HepG2 (cell line): ENCODE results near the gene TOE1. TPM values are rescaled to one million over a fixed set of nuclear protein-coding genes. Genes with fewer than 3 reads are reported as not detected.
A peak's percentile ranks its signal among the peaks of the same experiment; 100 is the strongest.

Experiments used
- FOSL1 ChIP-seq: sonication (generic); formaldehyde crosslinking; IDR thresholded peaks from 2 replicates; pipeline ENCODE4 v1.9.0; 2021; ENCODE audit warnings: missing genetic modification reagents, borderline replicate concordance
- HNRNPH1 ChIP-seq: fragments of 200-400 bp; formaldehyde crosslinking; optimal IDR thresholded peaks from 2 replicates; pipeline ENCODE3; 2017; ENCODE audit warnings: mild to moderate bottlenecking, low read depth, low read length
- KAT7 ChIP-seq: IDR thresholded peaks from 2 replicates; pipeline ENCODE4 v1.6.1; 2018; ENCODE audit warnings: borderline replicate concordance, missing compliant biosample characterization
- KDM5B ChIP-seq: sonication (generic); formaldehyde crosslinking; IDR thresholded peaks from 2 replicates; pipeline ENCODE4 v1.4.0; 2020; ENCODE audit warnings: missing genetic modification reagents, mild to moderate bottlenecking, borderline replicate concordance
- RFXANK ChIP-seq: IDR thresholded peaks from 2 replicates; pipeline ENCODE4 v1.6.1; 2016
- SIN3A ChIP-seq: IDR thresholded peaks from 2 replicates; pipeline ENCODE4 v1.6.1; 2011; ENCODE audit warnings: low read depth, mild to moderate bottlenecking, control low read depth, low read length, borderline replicate concordance
- SMC3 ChIP-seq: IDR thresholded peaks from 2 replicates; pipeline ENCODE4 v1.6.1; 2011; ENCODE audit warnings: low read length, improper control_type of control experiment
- TBL1XR1 ChIP-seq: fragments of 150-350 bp; IDR thresholded peaks from 2 replicates; pipeline ENCODE4 v1.6.1; 2014; ENCODE audit warnings: borderline replicate concordance, low read length; ENCODE audit not compliant: partially characterized antibody
- TCF7 ChIP-seq: sonication (generic); IDR thresholded peaks from 2 replicates; pipeline ENCODE4 v1.6.1; 2016; ENCODE audit warnings: antibody characterized with exemption, low read depth
- ZFP1 ChIP-seq: IDR thresholded peaks from 2 replicates; pipeline ENCODE4 v1.6.1; 2016
- ZNF703 ChIP-seq: sonication (generic); formaldehyde crosslinking; IDR thresholded peaks from 2 replicates; pipeline ENCODE4 v1.5.1; 2020; ENCODE audit warnings: missing genetic modification reagents, mild to moderate bottlenecking, moderate library complexity, borderline replicate concordance
- polyA plus RNA-seq, 8 experiments: library from polyadenylated mRNA; depleted of rRNA in 3 of 8; stranded (reverse) in 7 of 8; unstranded in 1 of 8; fragments of >200 nt; fragmentation: Illumina TruSeq in 4 of 8; extraction: Trizol in 4 of 8; gene quantifications; 2 replicates each; pipeline versions ENCODE4 v1.2.1 to v1.2.3, GENCODE V29; 2011 to 2016; ENCODE audit warnings: low read depth in 4 of 8, missing spikeins in 1 of 8, mixed read lengths in 1 of 8; ENCODE audit not compliant: insufficient read depth in 1 of 8
- total RNA-seq, 5 experiments: library from RNA; depleted of rRNA; stranded (reverse); fragments of >200 nt; fragmentation: Illumina TruSeq; extraction: Trizol; gene quantifications; 2 replicates each; pipeline ENCODE4 v1.2.3, GENCODE V29; 2016; ENCODE audit warnings: low read depth in 1 of 5
- TF ChIP-seq, protein P1 (sequence below): sonication (generic); formaldehyde crosslinking; IDR thresholded peaks from 2 replicates; pipeline ENCODE4 v1.5.0; 2020; ENCODE audit warnings: missing genetic modification reagents, mild to moderate bottlenecking, borderline replicate concordance
- TF ChIP-seq, protein P2 (sequence below): sonication (generic); formaldehyde crosslinking; IDR thresholded peaks from 2 replicates; pipeline ENCODE4 v1.4.0; 2020; ENCODE audit warnings: missing genetic modification reagents, mild to moderate bottlenecking, borderline replicate concordance
- TF ChIP-seq, protein P3 (sequence below): sonication (generic); formaldehyde crosslinking; IDR thresholded peaks from 2 replicates; pipeline ENCODE4 v1.8.1; 2022; ENCODE audit warnings: mild to moderate bottlenecking, missing genetic modification reagents
- TF ChIP-seq, protein P4 (sequence below): sonication (generic); formaldehyde crosslinking; IDR thresholded peaks from 2 replicates; pipeline ENCODE4 v1.5.1; 2020; ENCODE audit warnings: missing genetic modification reagents, mild to moderate bottlenecking, borderline replicate concordance
- TF ChIP-seq, protein P5 (sequence below): sonication (generic); formaldehyde crosslinking; IDR thresholded peaks from 2 replicates; pipeline ENCODE4 v1.9.0; 2021; ENCODE audit warnings: missing genetic modification reagents, borderline replicate concordance

Gene TOE1
- total and polyA plus RNA-seq, 2 of the 13 experiments (the other 11 are each of a cell fraction or from before 2014, with no cell fraction given): 14.1 to 19.0 TPM

DNA sequence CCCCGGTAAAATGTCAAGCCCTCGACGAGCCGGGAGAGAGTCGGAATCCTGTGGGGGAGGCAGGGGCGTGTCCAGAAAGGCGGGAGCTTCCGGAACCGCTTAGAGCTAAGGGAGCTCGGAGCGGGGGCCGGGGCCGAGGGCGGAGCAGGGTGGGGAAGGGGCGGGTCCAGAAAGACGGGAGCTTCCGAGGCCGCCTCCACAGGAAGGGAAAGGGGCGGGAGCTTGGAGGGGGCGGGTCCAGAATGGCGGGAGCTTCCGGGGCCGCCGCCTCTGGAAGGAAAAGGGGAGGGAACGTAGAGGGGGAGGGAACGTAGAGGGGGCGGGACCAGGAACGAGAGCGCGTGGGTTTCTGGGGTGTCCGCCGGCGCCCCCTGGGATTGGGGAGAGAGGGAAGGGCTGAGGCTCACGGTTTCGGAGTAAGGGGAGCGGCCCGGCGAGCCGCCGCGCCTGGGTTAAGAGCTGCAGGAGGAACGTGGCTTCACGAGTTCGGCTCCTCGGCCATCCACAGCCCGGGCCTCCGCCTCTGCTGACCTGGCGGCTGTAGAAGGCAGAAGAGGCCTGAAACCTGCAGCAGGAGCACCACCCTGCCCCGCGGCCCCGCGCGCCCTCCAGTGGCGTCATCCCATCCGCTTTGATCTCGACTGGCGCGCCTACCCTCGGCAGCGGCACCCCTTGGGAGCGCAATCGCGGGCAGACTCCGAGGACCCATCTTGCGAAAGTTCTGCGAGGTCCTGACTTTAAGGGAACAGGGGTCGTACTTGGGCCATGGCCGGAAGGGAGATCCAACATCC is 36.3 kb upstream of the TOE1 start (continued):
- TF ChIP-seq, protein P1, sequence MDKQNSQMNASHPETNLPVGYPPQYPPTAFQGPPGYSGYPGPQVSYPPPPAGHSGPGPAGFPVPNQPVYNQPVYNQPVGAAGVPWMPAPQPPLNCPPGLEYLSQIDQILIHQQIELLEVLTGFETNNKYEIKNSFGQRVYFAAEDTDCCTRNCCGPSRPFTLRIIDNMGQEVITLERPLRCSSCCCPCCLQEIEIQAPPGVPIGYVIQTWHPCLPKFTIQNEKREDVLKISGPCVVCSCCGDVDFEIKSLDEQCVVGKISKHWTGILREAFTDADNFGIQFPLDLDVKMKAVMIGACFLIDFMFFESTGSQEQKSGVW (CRISPR knock-in tag): no peak
- TF ChIP-seq, protein P2, sequence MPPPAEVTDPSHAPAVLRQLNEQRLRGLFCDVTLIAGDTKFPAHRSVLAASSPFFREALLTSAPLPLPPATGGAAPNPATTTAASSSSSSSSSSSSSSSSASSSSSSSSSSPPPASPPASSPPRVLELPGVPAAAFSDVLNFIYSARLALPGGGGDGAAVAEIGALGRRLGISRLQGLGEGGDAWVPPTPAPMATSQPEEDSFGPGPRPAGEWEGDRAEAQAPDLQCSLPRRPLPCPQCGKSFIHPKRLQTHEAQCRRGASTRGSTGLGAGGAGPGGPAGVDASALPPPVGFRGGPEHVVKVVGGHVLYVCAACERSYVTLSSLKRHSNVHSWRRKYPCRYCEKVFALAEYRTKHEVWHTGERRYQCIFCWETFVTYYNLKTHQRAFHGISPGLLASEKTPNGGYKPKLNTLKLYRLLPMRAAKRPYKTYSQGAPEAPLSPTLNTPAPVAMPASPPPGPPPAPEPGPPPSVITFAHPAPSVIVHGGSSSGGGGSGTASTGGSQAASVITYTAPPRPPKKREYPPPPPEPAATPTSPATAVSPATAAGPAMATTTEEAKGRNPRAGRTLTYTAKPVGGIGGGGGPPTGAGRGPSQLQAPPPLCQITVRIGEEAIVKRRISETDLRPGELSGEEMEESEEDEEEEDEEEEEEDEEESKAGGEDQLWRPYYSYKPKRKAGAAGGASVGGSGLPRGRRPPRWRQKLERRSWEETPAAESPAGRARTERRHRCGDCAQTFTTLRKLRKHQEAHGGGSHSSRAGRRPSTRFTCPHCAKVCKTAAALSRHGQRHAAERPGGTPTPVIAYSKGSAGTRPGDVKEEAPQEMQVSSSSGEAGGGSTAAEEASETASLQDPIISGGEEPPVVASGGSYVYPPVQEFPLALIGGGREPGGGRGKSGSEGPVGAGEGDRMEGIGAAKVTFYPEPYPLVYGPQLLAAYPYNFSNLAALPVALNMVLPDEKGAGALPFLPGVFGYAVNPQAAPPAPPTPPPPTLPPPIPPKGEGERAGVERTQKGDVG (CRISPR knock-in tag): 0 out of 2 replicates have a peak, but pooled peaks have one; percentile 31
- TF ChIP-seq KAT7 (peak; percentile 94), RFXANK (CRISPR knock-in tag) (no peak), KDM5B (CRISPR knock-in tag) (peak; percentile 90), ZNF703 (no peak; the same call in 1 of the 2 replicates), SMC3 (peak; percentile 55; the same call in 1 of the 2 replicates), TCF7 (peak; percentile 91), TBL1XR1 (no peak), SIN3A (peak; percentile 58; the same call in 1 of the 2 replicates), ZFP1 (CRISPR knock-in tag) (peak; percentile 80; the same call in 1 of the 2 replicates), FOSL1 (CRISPR knock-in tag) (no peak), HNRNPH1 (no peak)
- TF ChIP-seq, protein P3, sequence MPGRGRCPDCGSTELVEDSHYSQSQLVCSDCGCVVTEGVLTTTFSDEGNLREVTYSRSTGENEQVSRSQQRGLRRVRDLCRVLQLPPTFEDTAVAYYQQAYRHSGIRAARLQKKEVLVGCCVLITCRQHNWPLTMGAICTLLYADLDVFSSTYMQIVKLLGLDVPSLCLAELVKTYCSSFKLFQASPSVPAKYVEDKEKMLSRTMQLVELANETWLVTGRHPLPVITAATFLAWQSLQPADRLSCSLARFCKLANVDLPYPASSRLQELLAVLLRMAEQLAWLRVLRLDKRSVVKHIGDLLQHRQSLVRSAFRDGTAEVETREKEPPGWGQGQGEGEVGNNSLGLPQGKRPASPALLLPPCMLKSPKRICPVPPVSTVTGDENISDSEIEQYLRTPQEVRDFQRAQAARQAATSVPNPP (CRISPR knock-in tag): no peak
- TF ChIP-seq, protein P4, sequence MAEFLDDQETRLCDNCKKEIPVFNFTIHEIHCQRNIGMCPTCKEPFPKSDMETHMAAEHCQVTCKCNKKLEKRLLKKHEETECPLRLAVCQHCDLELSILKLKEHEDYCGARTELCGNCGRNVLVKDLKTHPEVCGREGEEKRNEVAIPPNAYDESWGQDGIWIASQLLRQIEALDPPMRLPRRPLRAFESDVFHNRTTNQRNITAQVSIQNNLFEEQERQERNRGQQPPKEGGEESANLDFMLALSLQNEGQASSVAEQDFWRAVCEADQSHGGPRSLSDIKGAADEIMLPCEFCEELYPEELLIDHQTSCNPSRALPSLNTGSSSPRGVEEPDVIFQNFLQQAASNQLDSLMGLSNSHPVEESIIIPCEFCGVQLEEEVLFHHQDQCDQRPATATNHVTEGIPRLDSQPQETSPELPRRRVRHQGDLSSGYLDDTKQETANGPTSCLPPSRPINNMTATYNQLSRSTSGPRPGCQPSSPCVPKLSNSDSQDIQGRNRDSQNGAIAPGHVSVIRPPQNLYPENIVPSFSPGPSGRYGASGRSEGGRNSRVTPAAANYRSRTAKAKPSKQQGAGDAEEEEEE (CRISPR knock-in tag): no peak
- TF ChIP-seq, protein P5, sequence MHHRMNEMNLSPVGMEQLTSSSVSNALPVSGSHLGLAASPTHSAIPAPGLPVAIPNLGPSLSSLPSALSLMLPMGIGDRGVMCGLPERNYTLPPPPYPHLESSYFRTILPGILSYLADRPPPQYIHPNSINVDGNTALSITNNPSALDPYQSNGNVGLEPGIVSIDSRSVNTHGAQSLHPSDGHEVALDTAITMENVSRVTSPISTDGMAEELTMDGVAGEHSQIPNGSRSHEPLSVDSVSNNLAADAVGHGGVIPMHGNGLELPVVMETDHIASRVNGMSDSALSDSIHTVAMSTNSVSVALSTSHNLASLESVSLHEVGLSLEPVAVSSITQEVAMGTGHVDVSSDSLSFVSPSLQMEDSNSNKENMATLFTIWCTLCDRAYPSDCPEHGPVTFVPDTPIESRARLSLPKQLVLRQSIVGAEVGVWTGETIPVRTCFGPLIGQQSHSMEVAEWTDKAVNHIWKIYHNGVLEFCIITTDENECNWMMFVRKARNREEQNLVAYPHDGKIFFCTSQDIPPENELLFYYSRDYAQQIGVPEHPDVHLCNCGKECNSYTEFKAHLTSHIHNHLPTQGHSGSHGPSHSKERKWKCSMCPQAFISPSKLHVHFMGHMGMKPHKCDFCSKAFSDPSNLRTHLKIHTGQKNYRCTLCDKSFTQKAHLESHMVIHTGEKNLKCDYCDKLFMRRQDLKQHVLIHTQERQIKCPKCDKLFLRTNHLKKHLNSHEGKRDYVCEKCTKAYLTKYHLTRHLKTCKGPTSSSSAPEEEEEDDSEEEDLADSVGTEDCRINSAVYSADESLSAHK (CRISPR knock-in tag): no peak
